Measurements from ENCODE around the gene MEN1.
"Not testable (repeated sequence)": the region's sequence is repeated elsewhere in the genome, so short reads cannot be mapped to it uniquely, and the experiment has no call there.

The MEN1 gene

GRCh38 chr11:64831411-64831891 is 21.1 kb upstream of the MEN1 start:
- no peak for DNase-seq

- no peak for DNase-seq
Observed at GRCh38 chr11:64829536-64830251, 19.3 kb upstream of the MEN1 start.

- no peak for DNase-seq
Observed at GRCh38 chr11:64827451-64827839, 17.1 kb upstream of the MEN1 start.

GRCh38 chr11:64826578-64827450 is 16.5 kb upstream of the MEN1 start:
- DNase-seq: no peak

- DNase-seq: no peak
Observed at GRCh38 chr11:64826062-64826461, 15.7 kb upstream of the MEN1 start.

GRCh38 chr11:64823568-64824119 is 13.3 kb upstream of the MEN1 start:
- DNase-seq: no peak

GRCh38 chr11:64817476-64817875 is 7.1 kb upstream of the MEN1 start:
- no peak for DNase-seq

GRCh38 chr11:64815433-64815832 is 5.1 kb upstream of the MEN1 start:
- DNase-seq: not testable (repeated sequence)

GRCh38 chr11:64814712-64815187 is 4.4 kb upstream of the MEN1 start:
- DNase-seq: no peak

- DNase-seq: no peak
Observed at GRCh38 chr11:64813826-64814225, 3.5 kb upstream of the MEN1 start.

- peak; percentile 69 for DNase-seq
Observed at GRCh38 chr11:64810891-64811272, 531 bp upstream of the MEN1 start.

- peak; percentile 66 for DNase-seq
Observed at GRCh38 chr11:64809781-64810241, 540 bp downstream of the MEN1 start.

- no peak for DNase-seq
Observed at GRCh38 chr11:64805481-64805880, 4.9 kb downstream of the MEN1 start.

GRCh38 chr11:64804346-64805210 is 5.8 kb downstream of the MEN1 start:
- DNase-seq: no peak

- DNase-seq: no peak
Observed at GRCh38 chr11:64803846-64804345, 6.5 kb downstream of the MEN1 start.

GRCh38 chr11:64803158-64803845 is 7.0 kb downstream of the MEN1 start, which contains the start of gene MAP4K2:
Gene MAP4K2 (minus strand): TSS chr11:64803214. CDS start chr11:64803149, 65 bp downstream.
- DNase-seq: peak; percentile 81

- no peak for DNase-seq
Observed at GRCh38 chr11:64802370-64803157, 7.8 kb downstream of the MEN1 start.

- no peak for DNase-seq
Observed at GRCh38 chr11:64801561-64802369, 8.6 kb downstream of the MEN1 start.

GRCh38 chr11:64801158-64801464 is 9.2 kb downstream of the MEN1 start:
- no peak for DNase-seq

Measured in NCI-H146 (cell line).